Liver (tissue), 9 donors: Measurements from ENCODE around the gene GDF9. TPM values are rescaled to one million over a fixed set of nuclear protein-coding genes. Genes with fewer than 3 reads are reported as not detected.

Experiments
- DNase-seq: peaks from one replicate; pipeline ENCODE4 v3.0.0-alpha.2; 2017; ENCODE audit warnings: low spot score
- H3K27ac ChIP-seq, 2 donors: one replicate each; pipeline ENCODE4 v1.7.0; 2013; ENCODE audit warnings: inconsistent platforms in 2 of 2, low read length in 2 of 2, control low read depth in 1 of 2, low read depth in 1 of 2, mild to moderate bottlenecking in 1 of 2
- H3K27me3 ChIP-seq, 4 donors: one replicate each; pipeline versions ENCODE4 v1.6.1 to v1.7.0; 2013; ENCODE audit warnings: low read length in 3 of 4, inconsistent platforms in 1 of 4, mild to moderate bottlenecking in 1 of 4, moderate library complexity in 1 of 4; ENCODE audit not compliant: control insufficient read depth in 4 of 4, insufficient read depth in 4 of 4
- H3K36me3 ChIP-seq, 4 donors: one replicate each; pipeline versions ENCODE4 v1.6.1 to v1.7.0; 2013; ENCODE audit warnings: low read length in 3 of 4, mild to moderate bottlenecking in 3 of 4, low read depth in 1 of 4, moderate library complexity in 1 of 4; ENCODE audit not compliant: control insufficient read depth in 4 of 4, insufficient read depth in 3 of 4
- H3K4me1 ChIP-seq, 4 donors: one replicate each; pipeline versions ENCODE4 v1.6.1 to v1.7.0; 2013; ENCODE audit warnings: low read length in 3 of 4, mild to moderate bottlenecking in 3 of 4, moderate library complexity in 1 of 4; ENCODE audit not compliant: control insufficient read depth in 4 of 4, insufficient read depth in 4 of 4
- H3K4me3 ChIP-seq, 3 donors: one replicate each; pipeline versions ENCODE4 v1.6.1 to v1.7.0; 2013; ENCODE audit warnings: low read length in 3 of 3, control low read depth in 1 of 3, low read depth in 1 of 3, mild to moderate bottlenecking in 1 of 3
- H3K9ac ChIP-seq, 2 donors: one replicate each; pipeline ENCODE4 v1.7.0; 2013; ENCODE audit warnings: low read length in 2 of 2, mild to moderate bottlenecking in 2 of 2, moderate library complexity in 2 of 2, control low read depth in 1 of 2, low read depth in 1 of 2
- H3K9me3 ChIP-seq, 4 donors: one replicate each; pipeline versions ENCODE4 v1.6.1 to v1.7.0; 2013; ENCODE audit warnings: low read length in 3 of 4; ENCODE audit not compliant: control insufficient read depth in 4 of 4
- ATF3 ChIP-seq: IDR thresholded peaks from 2 replicates; pipeline ENCODE4 v1.6.1; 2016; ENCODE audit warnings: antibody characterized with exemption
- CTCF ChIP-seq: fragments of 150-350 bp; IDR thresholded peaks from 2 replicates; pipeline ENCODE4 v1.5.1; 2017; ENCODE audit warnings: improper control_type of control experiment, low read depth, low read length; ENCODE audit not compliant: missing input control
- EGR1 ChIP-seq, 2 donors: IDR thresholded peaks; 2 replicates each; pipeline ENCODE4 v1.6.1; 2016 to 2018; ENCODE audit warnings: antibody characterized with exemption in 2 of 2, low read depth in 2 of 2
- FOXA1 ChIP-seq: IDR thresholded peaks from 2 replicates; pipeline ENCODE4 v1.6.1; 2016; ENCODE audit warnings: antibody characterized with exemption
- FOXA2 ChIP-seq: IDR thresholded peaks from 2 replicates; pipeline ENCODE4 v1.6.1; 2016; ENCODE audit warnings: antibody characterized with exemption
- GABPA ChIP-seq, 2 donors: IDR thresholded peaks in 1 of 2; conservative IDR thresholded peaks in 1 of 2; 2 replicates each; pipeline ENCODE4 v1.6.1; 2016; ENCODE audit warnings: antibody characterized with exemption in 2 of 2, mild to moderate bottlenecking in 1 of 2, moderate library complexity in 1 of 2
- HNF4A ChIP-seq, 2 donors: conservative IDR thresholded peaks; 2 replicates each; pipeline ENCODE4 v1.6.1; 2016; ENCODE audit warnings: antibody characterized with exemption in 2 of 2, mild to moderate bottlenecking in 2 of 2
- JUND ChIP-seq, 2 donors: IDR thresholded peaks; 2 replicates each; pipeline ENCODE4 v1.6.1; 2016; ENCODE audit warnings: antibody characterized with exemption in 2 of 2
- MAX ChIP-seq: IDR thresholded peaks from 2 replicates; pipeline ENCODE4 v1.6.1; 2016; ENCODE audit warnings: antibody characterized with exemption
- NR2F2 ChIP-seq: IDR thresholded peaks from 2 replicates; pipeline ENCODE4 v1.6.1; 2016; ENCODE audit warnings: antibody characterized with exemption
- RAD21 ChIP-seq, 2 donors: IDR thresholded peaks; 2 replicates each; pipeline ENCODE4 v1.6.1; 2016; ENCODE audit warnings: antibody characterized with exemption in 2 of 2, mild to moderate bottlenecking in 2 of 2
- REST ChIP-seq: IDR thresholded peaks from 2 replicates; pipeline ENCODE4 v1.6.1; 2016; ENCODE audit warnings: antibody characterized with exemption, mild to moderate bottlenecking
- RXRA ChIP-seq, 2 donors: IDR thresholded peaks; 2 replicates each; pipeline ENCODE4 v1.6.1; 2017 to 2018; ENCODE audit warnings: antibody characterized with exemption in 2 of 2, mild to moderate bottlenecking in 1 of 2
- SP1 ChIP-seq: IDR thresholded peaks from 2 replicates; pipeline ENCODE4 v1.6.1; 2018; ENCODE audit warnings: antibody characterized with exemption, mild to moderate bottlenecking
- TAF1 ChIP-seq: conservative IDR thresholded peaks from 2 replicates; pipeline ENCODE4 v1.6.1; 2016; ENCODE audit warnings: antibody characterized with exemption, mild to moderate bottlenecking
- YY1 ChIP-seq: IDR thresholded peaks from 2 replicates; pipeline ENCODE4 v1.6.1; 2016; ENCODE audit warnings: antibody characterized with exemption, mild to moderate bottlenecking
- ZBTB33 ChIP-seq: IDR thresholded peaks from 2 replicates; pipeline ENCODE4 v1.6.1; 2016; ENCODE audit warnings: antibody characterized with exemption
- WGBS: extraction: QIAGEN DNeasy Blood & Tissue Kit; methylation state at CpG from one replicate; pipeline ENCODE4 v1.1.7; 2013; 5-methylcytosine and 5-hydroxymethylcytosine counted together
- polyA plus RNA-seq, 2 donors: library from polyadenylated mRNA; stranded (reverse) in 1 of 2; unstranded in 1 of 2; fragments of 200-250 nt in 1 of 2; fragments of >200 nt in 1 of 2; fragmentation: Nextera tagmentation in 1 of 2; extraction: Ambion mirVana in 1 of 2; gene quantifications; one replicate each; pipeline versions ENCODE4 v1.2.1 to v1.2.3, GENCODE V29; 2013 to 2015
- total RNA-seq, 2 donors: library from RNA; depleted of rRNA; stranded (reverse); fragments of >200 nt; gene quantifications; one replicate each; pipeline ENCODE4 v1.2.3, GENCODE V29; 2014
- donor health status: healthy.
- donor health status: healthy.
- donor health status: healthy.
- donor health status: healthy.
- donor health status: healthy.

GDF9 gene
- total and polyA plus RNA-seq, 4 donors, result 0.08 to 0.10 (median 0.08) TPM; not detected in 1

GRCh38 chr5:132907161-132907560 is 40.9 kb upstream of the GDF9 start:
- H3K9me3 ChIP-seq, result no peaks in the 10 kb centered on the region
- H3K4me3 ChIP-seq, result no peak overlapping the region
- WGBS, result 85% methylated on average over 2 of the region's 2 CpGs
- TF ChIP-seq ATF3 (no peak), REST (no peak), NR2F2 (no peak), RAD21 (IDR thresholded peaks at IDR 0.05) (no peak), MAX (no peak), ZBTB33 (no peak), YY1 (no peak), TAF1 (no peak)
- peaks cover under 1 to 19% (median 6%) of the 10 kb centered on the region in 4 donors for H3K36me3 ChIP-seq
- no peak overlapping the region for H3K9ac ChIP-seq
- H3K4me1 ChIP-seq, result peaks cover 0 to 8% (median 4%) of the 10 kb centered on the region in 4 donors
- H3K27me3 ChIP-seq, result no peaks in the 10 kb centered on the region
- H3K27ac ChIP-seq, result peak overlapping the region; percentile 2 to 34
- no peak for DNase-seq

DNA sequence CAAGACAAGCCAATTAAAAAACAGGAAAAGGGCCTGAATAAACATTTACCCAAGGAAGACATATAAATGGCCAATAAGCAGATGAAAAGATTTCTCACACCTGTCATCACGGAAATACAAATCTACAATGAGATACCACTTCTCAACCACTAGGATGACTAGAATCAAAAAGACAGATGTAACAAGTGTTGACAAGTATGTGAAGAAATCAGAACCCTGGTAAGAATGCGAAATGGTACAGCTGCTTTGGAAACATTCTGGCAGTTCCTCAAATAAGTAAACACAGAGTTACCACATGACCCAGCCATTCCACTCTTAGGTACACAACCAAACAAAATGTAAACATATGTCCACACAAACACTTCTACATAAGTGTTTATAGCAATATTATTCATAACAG is 39.7 kb upstream of the GDF9 start:
- H3K4me3 ChIP-seq, result no peak overlapping the region
- H3K4me1 ChIP-seq, result peaks cover 0 to 8% (median 4%) of the 10 kb centered on the region in 4 donors
- H3K9ac ChIP-seq, result no peak overlapping the region
- peaks cover 0 to 24% (median 7%) of the 10 kb centered on the region in 4 donors for H3K36me3 ChIP-seq
- H3K27ac ChIP-seq, result peak overlapping the region in 1 of 2 donors; percentile 54
- 34% methylated on average over 2 of the region's 2 CpGs for WGBS
- H3K9me3 ChIP-seq, result no peaks in the 10 kb centered on the region
- no peaks in the 10 kb centered on the region for H3K27me3 ChIP-seq
- no peak for DNase-seq
- TF ChIP-seq SP1 (peak; percentile 53), HNF4A (conservative IDR thresholded peaks at IDR 0.05) (peak; percentile 62 to 65), TAF1 (no peak), GABPA (IDR thresholded peaks at IDR 0.05 in 1 of 2, conservative IDR thresholded peaks at IDR 0.05 in 1 of 2) (peak in 1 of 2 donors; percentile 47), FOXA2 (peak; percentile 100), RXRA (IDR thresholded peaks at IDR 0.05) (peak; percentile 51 to 73), CTCF (peak; percentile 35), ATF3 (peak; percentile 36), JUND (IDR thresholded peaks at IDR 0.05) (peak; percentile 38 to 43), EGR1 (IDR thresholded peaks at IDR 0.05; ENCODE audit: low read depth in 2 of 2) (peak in 1 of 2 donors; percentile 85), REST (peak; percentile 33), FOXA1 (peak; percentile 100), YY1 (peak; percentile 65), ZBTB33 (peak; percentile 77), MAX (peak; percentile 55)
